ENCODE measurements around the gene HOXB1.

- no peak for TF ChIP-seq GATA3 (IDR thresholded peaks at IDR 0.05; ENCODE audit: low read depth, low read length)
- TF ChIP-seq GATA2 (IDR thresholded peaks at IDR 0.05; ENCODE audit: low read depth, low read length): no peak
Measured at GRCh38 chr17:48549914-48550501, 19.2 kb upstream of the HOXB1 start.
